ENCODE results near the gene INIP. TPM values are rescaled to one million over a fixed set of nuclear protein-coding genes. Genes with fewer than 3 reads are reported as not detected.

The INIP gene
- total and polyA plus RNA-seq, 2 experiments from 2014 or later = 16.7 to 30.4 TPM

GRCh38 chr9:112647596-112647995 lies 70.3 kb downstream of the INIP start:
- no peaks in the 10 kb centered on the region; the same call in 1 of the 3 replicates for H3K4me1 Mint-ChIP-seq
- H4K20me1 ChIP-seq (replicated peaks; ENCODE audit: insufficient read depth) = no peaks in the 10 kb centered on the region
- H3K79me2 ChIP-seq (replicated peaks; ENCODE audit: insufficient read depth) = no peaks in the 10 kb centered on the region
- no peak overlapping the region for H3K4me3 ChIP-seq
- H3F3A ChIP-seq (replicated peaks; ENCODE audit: low read depth) = no peaks in the 10 kb centered on the region
- H3K9me2 ChIP-seq (ENCODE audit: insufficient read depth) = no peaks in the 10 kb centered on the region
- no peaks in the 10 kb centered on the region for H3K27me3 Mint-ChIP-seq (ENCODE audit: insufficient read depth, low read depth, poor library complexity)
- H3K27ac ChIP-seq (ENCODE audit: low read depth) = no peak overlapping the region
- DNase-seq (ENCODE audit: low spot score) (no peak), ATAC-seq (no peak)
- H3K4me2 ChIP-seq = no peak overlapping the region
- peaks cover 46% of the 10 kb centered on the region for H3K36me3 Mint-ChIP-seq (ENCODE audit: low read depth)
- TF ChIP-seq JUNB (IDR thresholded peaks at IDR 0.05; ENCODE audit: unreplicated experiment) (no peak), ZNF331 (CRISPR knock-in tag; IDR thresholded peaks at IDR 0.05; ENCODE audit: low read depth) (no peak), ETS1 (IDR thresholded peaks at IDR 0.05) (no peak), NANOG (IDR thresholded peaks at IDR 0.05; ENCODE audit: borderline replicate concordance) (no peak), REST (IDR thresholded peaks at IDR 0.05; ENCODE audit: unreplicated experiment) (no peak)
- H3K27me3 ChIP-seq (ENCODE audit: insufficient read depth) = no peaks in the 10 kb centered on the region
- peaks cover 15% of the 10 kb centered on the region; the same call in 2 of the 3 replicates for H3K9me3 Mint-ChIP-seq
- no peaks in the 10 kb centered on the region for H3K4me1 ChIP-seq (ENCODE audit: insufficient read depth)
- H3K27ac Mint-ChIP-seq = no peak overlapping the region
- no peak overlapping the region for H3K4me3 Mint-ChIP-seq
- H2AFZ ChIP-seq = no peak overlapping the region
- H3K36me3 ChIP-seq (ENCODE audit: insufficient read depth) = 0 out of 2 replicates have a peak, but pooled peaks cover 3% of the 10 kb centered on the region

GRCh38 chr9:112642126-112642525 lies 75.8 kb downstream of the INIP start:
- Histone ChIP-seq H3F3A (replicated peaks; ENCODE audit: low read depth) (no peaks in the 10 kb centered on the region), H3K79me2 (replicated peaks; ENCODE audit: insufficient read depth) (no peaks in the 10 kb centered on the region), H3K9me2 (ENCODE audit: insufficient read depth) (no peaks in the 10 kb centered on the region), H3K4me1 (ENCODE audit: insufficient read depth) (no peaks in the 10 kb centered on the region; the same call in 1 of the 2 replicates), H4K20me1 (replicated peaks; ENCODE audit: insufficient read depth) (no peaks in the 10 kb centered on the region; the same call in 1 of the 2 replicates), H3K4me2 (no peak overlapping the region), H3K4me3 (no peak overlapping the region), H3K27ac (ENCODE audit: low read depth) (no peak overlapping the region), H3K36me3 (ENCODE audit: insufficient read depth) (peaks cover 4% of the 10 kb centered on the region; the same call in 1 of the 2 replicates), H3K27me3 (ENCODE audit: insufficient read depth) (no peaks in the 10 kb centered on the region), H2AFZ (no peak overlapping the region)
- Mint-ChIP-seq H3K4me3 (no peak overlapping the region), H3K9me3 (peaks cover 14% of the 10 kb centered on the region), H3K36me3 (ENCODE audit: low read depth) (peaks cover 32% of the 10 kb centered on the region), H3K4me1 (peaks cover 4% of the 10 kb centered on the region), H3K27ac (peak overlapping the region; percentile 51), H3K27me3 (ENCODE audit: insufficient read depth, low read depth, poor library complexity) (no peaks in the 10 kb centered on the region)
- DNase-seq (ENCODE audit: low spot score) (no peak), ATAC-seq (peak; percentile 40)
- no peak for TF ChIP-seq NANOG (IDR thresholded peaks at IDR 0.05; ENCODE audit: borderline replicate concordance)
- no peak for TF ChIP-seq ZNF114 (CRISPR knock-in tag; IDR thresholded peaks at IDR 0.05)
- no peak for TF ChIP-seq JUNB (IDR thresholded peaks at IDR 0.05; ENCODE audit: unreplicated experiment)
- TF ChIP-seq EZH2 (IDR thresholded peaks at IDR 0.05; ENCODE audit: low read depth, unreplicated experiment) = no peak
- TF ChIP-seq POLR2AphosphoS5 (IDR thresholded peaks at IDR 0.05; ENCODE audit: low read depth) = no peak
- no peak for TF ChIP-seq CREB1 (CRISPR knock-in tag; IDR thresholded peaks at IDR 0.05; ENCODE audit: low read depth)
- no peak for TF ChIP-seq ZNF331 (CRISPR knock-in tag; IDR thresholded peaks at IDR 0.05; ENCODE audit: low read depth)
- TF ChIP-seq CTCF (conservative IDR thresholded peaks at IDR 0.05; ENCODE audit: low read depth in 2 of 2) = no peak
- TF ChIP-seq STAT1 (IDR thresholded peaks at IDR 0.05; ENCODE audit: unreplicated experiment) = no peak
- TF ChIP-seq REST (IDR thresholded peaks at IDR 0.05; ENCODE audit: unreplicated experiment) = no peak
- TF ChIP-seq ETS1 (IDR thresholded peaks at IDR 0.05) = no peak

Data from GM23338 (cell line).